H1 (cell line): Measurements from ENCODE around the gene MARCHF10. TPM values are rescaled to one million over a fixed set of nuclear protein-coding genes. Genes with fewer than 3 reads are reported as not detected.

Experiments
- CHD7 ChIP-seq: fragments of 300-600 bp; sonication (generic); IDR thresholded peaks from 2 replicates; pipeline ENCODE4 v1.7.1; 2012; ENCODE audit warnings: low read length, moderate library complexity, mild to moderate bottlenecking, inconsistent platforms; ENCODE audit not compliant: insufficient replicate concordance
- CREB1 ChIP-seq: IDR thresholded peaks from 2 replicates; pipeline ENCODE4 v1.6.1; 2012; ENCODE audit warnings: inconsistent platforms
- KDM4A ChIP-seq: IDR thresholded peaks from one replicate; pipeline ENCODE4 v1.7.1; 2012; ENCODE audit warnings: low read depth, mild to moderate bottlenecking, moderate library complexity, low read length, inconsistent platforms; ENCODE audit not compliant: severe bottlenecking
- RNF2 ChIP-seq: fragments of 200-900, 300-1000 bp; sonication (generic); IDR thresholded peaks from 2 replicates; pipeline ENCODE4 v1.7.1; 2016; ENCODE audit warnings: borderline replicate concordance, low read depth, mild to moderate bottlenecking, antibody characterized with exemption, low read length; ENCODE audit not compliant: poor library complexity, severe bottlenecking; ENCODE audit errors: missing control alignments
- polyA plus RNA-seq, 7 experiments: library from polyadenylated mRNA; depleted of rRNA in 3 of 7; stranded (reverse) in 5 of 7; unstranded in 2 of 7; fragments of >200 nt in 5 of 7; fragments of 200-250 nt in 2 of 7; gene quantifications; 1 replicate in 5 of 7; 2 replicates in 1 of 7; 4 replicates in 1 of 7; pipeline versions ENCODE4 v1.2.1 to v1.2.3, GENCODE V29; 2011 to 2013; ENCODE audit warnings: missing spikeins in 2 of 7, mixed read lengths in 2 of 7
- total RNA-seq: library from RNA; stranded (reverse); fragmentation: NEBNext Ultra II Directional; extraction: Animal tissue kit (Norgen Biotek cat#: 25700); gene quantifications from 2 replicates; pipeline ENCODE4 v1.2.1, GENCODE V29; 2021

MARCHF10 gene
- total and polyA plus RNA-seq, 2 of the 8 experiments (the other 6 are each of a cell fraction or from before 2014, with no cell fraction given): 0.48 to 0.73 TPM

GRCh38 chr17:62719586-62719985 lies 88.5 kb downstream of the MARCHF10 start (continued):
- no peak for TF ChIP-seq CHD7
- TF ChIP-seq KDM4A: no peak
- no peak for TF ChIP-seq RNF2
- TF ChIP-seq CREB1: no peak
